Measurements from ENCODE around the gene CCDC24.

Gene CCDC24

DNA sequence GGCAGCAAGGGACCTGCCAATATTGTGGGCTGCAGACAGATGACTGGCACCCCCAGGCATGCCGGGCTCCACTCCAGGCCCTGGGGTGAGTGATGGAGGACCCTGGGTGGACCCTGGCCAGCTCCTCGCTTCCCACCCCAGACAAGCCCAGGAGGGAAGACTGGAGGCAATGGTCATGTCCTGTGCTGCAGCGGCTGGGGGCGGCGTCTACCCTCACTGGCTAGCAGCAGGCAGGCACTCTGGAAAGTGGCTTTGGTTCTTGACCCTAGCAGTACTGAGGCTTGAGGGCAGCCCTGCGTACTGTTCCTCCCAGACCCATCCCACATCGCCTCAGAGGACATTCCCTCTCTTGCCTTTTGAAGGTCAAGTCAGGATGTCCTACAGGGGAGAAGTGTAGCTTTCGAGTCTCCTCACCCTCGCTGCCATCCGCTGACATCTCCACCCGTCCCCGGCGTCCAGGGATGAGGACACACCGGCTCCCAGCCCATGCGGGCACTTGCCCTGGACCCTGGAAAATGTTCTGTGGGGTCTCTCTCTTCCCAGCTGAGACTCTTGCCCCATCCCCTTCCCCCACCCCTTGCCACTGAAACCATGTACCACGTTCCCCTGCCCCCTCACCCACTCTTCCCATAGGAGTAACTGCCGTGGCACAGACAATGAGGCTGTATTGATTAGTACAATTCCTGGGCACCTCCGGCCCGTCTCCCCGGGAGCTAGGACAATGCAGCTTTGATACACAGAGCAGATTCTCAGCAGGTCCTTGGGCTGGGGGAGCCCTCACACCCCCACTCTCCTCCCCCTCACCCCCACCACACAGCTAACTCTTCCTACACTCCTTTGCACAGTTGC is 24.9 kb downstream of the CCDC24 start:
- Histone ChIP-seq H3F3A (ENCODE audit: low read depth) (no peaks in the 10 kb centered on the region), H3K4me1 (ENCODE audit: insufficient read depth, low read length, poor library complexity, severe bottlenecking) (no peaks in the 10 kb centered on the region), H3K9ac (ENCODE audit: low read depth, low read length, poor library complexity, severe bottlenecking) (no peak overlapping the region), H3K4me3 (ENCODE audit: low read length, poor library complexity, severe bottlenecking) (no peak overlapping the region), H3K27me3 (ENCODE audit: insufficient read depth, low read length, poor library complexity, severe bottlenecking) (no peaks in the 10 kb centered on the region), H3K9me3 (ENCODE audit: insufficient read depth, low read depth, low read length) (no peaks in the 10 kb centered on the region), H3K9me2 (replicated peaks; ENCODE audit: low read depth, low read length) (no peaks in the 10 kb centered on the region), H3K4me2 (ENCODE audit: low read depth, low read length, poor library complexity, severe bottlenecking) (no peak overlapping the region), H2AFZ (ENCODE audit: low read length) (no peak overlapping the region), H3K36me3 (ENCODE audit: insufficient read depth, low read length) (no peaks in the 10 kb centered on the region), H4K20me1 (ENCODE audit: insufficient read depth, low read length, poor library complexity, severe bottlenecking) (no peaks in the 10 kb centered on the region), H3K79me2 (ENCODE audit: insufficient read depth, low read length) (no peaks in the 10 kb centered on the region)
- TF ChIP-seq CTCF (conservative IDR thresholded peaks at IDR 0.05; ENCODE audit: low read length) (no peak), EZH2phosphoT487 (IDR thresholded peaks at IDR 0.05; ENCODE audit: borderline replicate concordance) (no peak)

DNA sequence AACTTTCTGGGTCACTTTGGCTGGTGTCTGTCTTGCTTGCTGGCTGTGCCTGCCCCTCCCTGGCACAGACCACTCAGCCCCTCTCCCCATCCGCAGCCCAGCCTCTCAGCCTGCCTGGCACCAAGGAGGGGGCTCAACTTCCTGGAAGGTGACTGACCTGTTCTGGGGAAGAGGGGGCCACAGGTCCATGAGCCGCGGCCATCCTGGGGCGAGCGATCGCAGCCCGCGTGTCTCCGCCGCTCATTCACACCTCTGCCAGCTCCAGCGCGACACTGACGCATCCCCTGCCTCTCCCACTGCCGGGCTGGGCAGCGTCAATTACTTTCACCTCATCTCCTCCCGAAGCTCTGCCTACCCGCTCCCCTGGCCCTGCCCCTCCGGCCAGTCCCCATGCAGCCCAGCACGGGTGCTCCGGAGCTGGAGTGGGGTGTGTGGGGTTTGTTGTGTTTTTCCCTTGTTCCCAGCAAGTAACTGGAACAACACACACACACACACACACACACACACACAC is 25.5 kb downstream of the CCDC24 start:
- no peaks in the 10 kb centered on the region for H3K79me2 ChIP-seq (ENCODE audit: insufficient read depth, low read length)
- H2AFZ ChIP-seq (ENCODE audit: low read length), result no peak overlapping the region
- H3K27me3 ChIP-seq (ENCODE audit: insufficient read depth, low read length, poor library complexity, severe bottlenecking), result no peaks in the 10 kb centered on the region
- H3K36me3 ChIP-seq (ENCODE audit: insufficient read depth, low read length), result no peaks in the 10 kb centered on the region
- no peaks in the 10 kb centered on the region for H3K9me2 ChIP-seq (replicated peaks; ENCODE audit: low read depth, low read length)
- no peaks in the 10 kb centered on the region for H3K9me3 ChIP-seq (ENCODE audit: insufficient read depth, low read depth, low read length)
- TF ChIP-seq CTCF (conservative IDR thresholded peaks at IDR 0.05; ENCODE audit: low read length) (no peak), EZH2phosphoT487 (IDR thresholded peaks at IDR 0.05; ENCODE audit: borderline replicate concordance) (no peak)
- no peaks in the 10 kb centered on the region for H3F3A ChIP-seq (ENCODE audit: low read depth)
- H3K4me1 ChIP-seq (ENCODE audit: insufficient read depth, low read length, poor library complexity, severe bottlenecking), result no peaks in the 10 kb centered on the region
- H4K20me1 ChIP-seq (ENCODE audit: insufficient read depth, low read length, poor library complexity, severe bottlenecking), result no peaks in the 10 kb centered on the region
- no peak overlapping the region for H3K4me2 ChIP-seq (ENCODE audit: low read depth, low read length, poor library complexity, severe bottlenecking)
- no peak overlapping the region for H3K4me3 ChIP-seq (ENCODE audit: low read length, poor library complexity, severe bottlenecking)
- no peak overlapping the region for H3K9ac ChIP-seq (ENCODE audit: low read depth, low read length, poor library complexity, severe bottlenecking)

DNA sequence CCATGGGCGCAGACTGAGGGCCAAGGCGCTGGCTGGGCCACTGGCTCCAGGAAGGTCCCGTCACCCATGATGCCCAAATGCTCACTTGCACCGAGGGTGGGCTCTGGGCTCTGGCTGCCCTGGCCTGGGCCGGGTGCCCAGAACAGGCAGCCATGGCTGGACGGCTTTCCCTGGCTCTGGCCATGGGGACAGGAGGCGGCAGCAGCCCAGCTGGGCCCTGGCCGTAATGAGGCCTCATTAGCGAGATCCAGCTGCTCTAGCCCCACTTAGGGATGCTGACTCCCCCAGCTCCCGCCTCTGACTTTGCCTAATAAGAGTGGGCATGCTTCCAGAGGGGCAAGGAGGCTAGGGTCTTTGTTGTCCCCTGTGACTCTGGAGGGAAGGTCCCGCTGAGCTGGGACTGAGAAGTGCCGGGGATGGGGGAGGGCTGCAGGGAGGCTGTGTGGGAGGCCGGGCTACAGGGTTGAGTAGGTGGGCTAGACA is 28.1 kb downstream of the CCDC24 start:
- Histone ChIP-seq H3K36me3 (ENCODE audit: insufficient read depth, low read length) (no peaks in the 10 kb centered on the region), H3K79me2 (ENCODE audit: insufficient read depth, low read length) (no peaks in the 10 kb centered on the region), H3K27me3 (ENCODE audit: insufficient read depth, low read length, poor library complexity, severe bottlenecking) (no peaks in the 10 kb centered on the region), H3K4me1 (ENCODE audit: insufficient read depth, low read length, poor library complexity, severe bottlenecking) (no peaks in the 10 kb centered on the region), H3K9ac (ENCODE audit: low read depth, low read length, poor library complexity, severe bottlenecking) (no peak overlapping the region), H3F3A (ENCODE audit: low read depth) (no peaks in the 10 kb centered on the region), H3K4me2 (ENCODE audit: low read depth, low read length, poor library complexity, severe bottlenecking) (no peak overlapping the region), H2AFZ (ENCODE audit: low read length) (no peak overlapping the region), H3K9me2 (replicated peaks; ENCODE audit: low read depth, low read length) (no peaks in the 10 kb centered on the region), H3K4me3 (ENCODE audit: low read length, poor library complexity, severe bottlenecking) (no peak overlapping the region), H4K20me1 (ENCODE audit: insufficient read depth, low read length, poor library complexity, severe bottlenecking) (no peaks in the 10 kb centered on the region), H3K9me3 (ENCODE audit: insufficient read depth, low read depth, low read length) (no peaks in the 10 kb centered on the region)
- TF ChIP-seq CTCF (conservative IDR thresholded peaks at IDR 0.05; ENCODE audit: low read length), result no peak
- TF ChIP-seq EZH2phosphoT487 (IDR thresholded peaks at IDR 0.05; ENCODE audit: borderline replicate concordance), result no peak

Measured in Loucy (cell line).